ENCODE results near the gene ISCA2. TPM values are rescaled to one million over a fixed set of nuclear protein-coding genes. Genes with fewer than 3 reads are reported as not detected.

The ISCA2 gene
- total and polyA plus RNA-seq, 9 of the 15 experiments (the other 6 are each of a cell fraction or from before 2014, with no cell fraction given): 5.0 to 36.7 (median 18.1) TPM

GRCh38 chr14:74509587-74510222 lies 16.1 kb downstream of the ISCA2 start:
- ATAC-seq (no peak), DNase-seq (ENCODE audit: extremely low read depth in 1 of 4, low spot score in 3 of 4) (no peak), FAIRE-seq (no peak)
- H3K36me3 ChIP-seq (ENCODE audit: control insufficient read depth, insufficient read depth, low read length): no peaks in the 10 kb centered on the region
- no peaks in the 10 kb centered on the region for H3K9me3 ChIP-seq (replicated peaks; ENCODE audit: control insufficient read depth, insufficient read depth, low read depth, low read length)
- no peaks in the 10 kb centered on the region for H3K9me1 ChIP-seq (ENCODE audit: control insufficient read depth, insufficient read depth, low read length)
- CTCF ChIA-PET (ENCODE audit: low intra/inter-chr PET ratio): no interaction called here
- no peak overlapping the region for H3K27ac ChIP-seq (ENCODE audit: extremely low read depth, low read depth, low read length)
- no peaks in the 10 kb centered on the region for H3K4me1 ChIP-seq (replicated peaks in 1 of 2; ENCODE audit: control insufficient read depth in 2 of 2, insufficient read depth in 2 of 2, low read length in 2 of 2)
- H3K4me3 ChIP-seq: no peak overlapping the region
- no peak overlapping the region for H2AFZ ChIP-seq (ENCODE audit: low read depth, low read length)
- BruUV-seq (replicated peaks): no TSS peak
- no peak for TF ChIP-seq SMAD1 (IDR thresholded peaks at IDR 0.05; ENCODE audit: low read depth, low read length, partially characterized antibody)
- TF ChIP-seq SNAPC5 (CRISPR knock-in tag; IDR thresholded peaks at IDR 0.05): no peak
- no peak for TF ChIP-seq LCOR (CRISPR knock-in tag; IDR thresholded peaks at IDR 0.05)
- no peak for TF ChIP-seq ZC3H8 (IDR thresholded peaks at IDR 0.05)
- no peak for TF ChIP-seq ZNF140 (CRISPR knock-in tag; IDR thresholded peaks at IDR 0.05)
- no peak for TF ChIP-seq ZBTB49 (CRISPR knock-in tag; IDR thresholded peaks at IDR 0.05; ENCODE audit: borderline replicate concordance)
- no peak for TF ChIP-seq RFX7 (CRISPR knock-in tag; IDR thresholded peaks at IDR 0.05)
- no peak overlapping the region for H3K4me2 ChIP-seq (ENCODE audit: insufficient read depth, low read length)
- POLR2A ChIA-PET: no interaction called here
- H4K20me1 ChIP-seq (replicated peaks; ENCODE audit: control insufficient read depth, insufficient read depth, low read length): no peaks in the 10 kb centered on the region
- WGBS (ENCODE audit: insufficient coverage, low coverage, missing lambda C conversion rate): 3% methylated on average over 8 of the region's 10 CpGs
- in situ Hi-C loops (cut with MboI) (no loop called here), intact Hi-C loops (cut with micrococcal nuclease) (no loop called here)
- no peaks in the 10 kb centered on the region for H3K79me2 ChIP-seq (ENCODE audit: control insufficient read depth, insufficient read depth, low read length)
- H3K27me3 ChIP-seq (ENCODE audit: control insufficient read depth in 2 of 2, insufficient read depth in 2 of 2, low read length in 2 of 2): peaks cover 6 to 68% of the 10 kb centered on the region in 2 experiments; a peak in 3 of 5 replicates
- H3K9ac ChIP-seq (ENCODE audit: insufficient read depth in 1 of 2, low read depth in 2 of 2, low read length in 2 of 2): no peak overlapping the region

Data from K562 (cell line).